ENCODE results near the gene KRTAP16-1. TPM values are rescaled to one million over a fixed set of nuclear protein-coding genes. Genes with fewer than 3 reads are reported as not detected.
"Not testable (repeated sequence)": the region's sequence is repeated elsewhere in the genome, so short reads cannot be mapped to it uniquely, and the experiment has no call there.

Gene KRTAP16-1
- total RNA-seq = not detected

DNA sequence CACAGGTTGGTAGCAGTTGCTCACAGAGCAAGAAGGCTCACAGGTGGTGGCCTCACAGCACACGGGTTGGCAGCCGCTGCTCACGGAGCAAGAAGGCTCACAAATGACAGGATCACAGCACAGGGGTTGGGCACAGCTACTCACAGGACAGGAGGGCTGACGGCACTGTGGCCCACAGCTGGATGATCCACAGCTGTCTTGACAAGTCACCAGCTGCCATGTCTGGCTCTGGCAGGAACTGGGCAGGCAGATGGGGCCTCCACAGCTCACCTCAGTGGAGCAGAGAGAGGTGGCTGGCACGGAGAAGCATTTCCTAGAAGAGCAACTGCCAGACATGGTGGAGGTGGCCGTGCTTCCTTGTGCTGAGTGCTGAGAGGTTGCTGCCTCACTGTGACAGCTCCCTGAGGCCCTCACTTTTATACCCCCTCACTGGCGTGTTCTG, at the start of gene KRTAP16-1:
Gene KRTAP16-1, minus strand, starts transcription at position 392 of the 442 bp plus-strand sequence. Its CDS starts 56 bp downstream, at position 336.
- H3K27me3 ChIP-seq = no peaks in the 10 kb centered on the region
- no peak for DNase-seq
- intact Hi-C loops (cut with DNase I) = no loop called here
- no peaks in the 10 kb centered on the region for H3K9me3 ChIP-seq
- no peak within 1 kb of the TSS for H3K27ac ChIP-seq
- no peaks in the 10 kb centered on the region for H3K36me3 ChIP-seq
- H3K9ac ChIP-seq (ENCODE audit: low read depth in 2 of 2, low read length in 2 of 2) = no peak within 1 kb of the TSS
- no peak for TF ChIP-seq CTCF (IDR thresholded peaks at IDR 0.05)
- H3K4me3 ChIP-seq = no peak within 1 kb of the TSS
- no peaks in the 10 kb centered on the region for H3K4me1 ChIP-seq

DNA sequence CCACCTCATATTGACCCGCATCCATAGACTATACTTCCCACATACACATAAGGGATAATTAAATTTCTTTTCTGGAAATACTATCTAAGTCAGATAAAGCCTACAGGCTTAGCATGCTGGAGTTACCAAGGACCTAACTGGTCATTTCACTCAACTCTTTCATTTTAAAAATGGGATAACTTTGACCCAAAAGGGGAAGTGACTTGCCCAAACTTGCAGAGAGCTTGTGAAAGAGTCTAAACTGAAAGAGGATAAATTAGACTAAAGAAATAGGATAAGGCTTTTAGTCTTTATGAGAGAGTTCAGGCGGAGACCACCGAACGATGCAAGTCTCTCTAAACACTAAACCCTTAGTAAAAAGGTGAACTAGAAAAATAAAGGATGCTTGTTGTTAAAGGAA, 45.4 kb upstream of the KRTAP16-1 start:
- H3K4me1 ChIP-seq = no peaks in the 10 kb centered on the region
- H3K4me3 ChIP-seq = no peak overlapping the region
- intact Hi-C loops (cut with DNase I) = no loop called here
- no peak overlapping the region for H3K9ac ChIP-seq (ENCODE audit: low read depth in 2 of 2, low read length in 2 of 2)
- no peak overlapping the region for H3K27ac ChIP-seq
- no peaks in the 10 kb centered on the region for H3K27me3 ChIP-seq
- TF ChIP-seq CTCF (IDR thresholded peaks at IDR 0.05) = no peak
- no peaks in the 10 kb centered on the region for H3K36me3 ChIP-seq
- H3K9me3 ChIP-seq = no peaks in the 10 kb centered on the region
- no peak for DNase-seq

GRCh38 chr17:41352597-41353366, 43.7 kb upstream of the KRTAP16-1 start:
- no peak for TF ChIP-seq CTCF (IDR thresholded peaks at IDR 0.05)
- no peaks in the 10 kb centered on the region for H3K27me3 ChIP-seq
- DNase-seq = no peak
- no peak overlapping the region for H3K9ac ChIP-seq (ENCODE audit: low read depth in 2 of 2, low read length in 2 of 2)
- H3K4me3 ChIP-seq = no peak overlapping the region
- H3K27ac ChIP-seq = no peak overlapping the region
- H3K36me3 ChIP-seq = no peaks in the 10 kb centered on the region
- no peaks in the 10 kb centered on the region for H3K9me3 ChIP-seq
- no peaks in the 10 kb centered on the region for H3K4me1 ChIP-seq
- intact Hi-C loops (cut with DNase I) = no loop called here

GRCh38 chr17:41351177-41351576, 42.1 kb upstream of the KRTAP16-1 start:
- Histone ChIP-seq H3K4me1 (no peaks in the 10 kb centered on the region), H3K9me3 (no peaks in the 10 kb centered on the region), H3K9ac (ENCODE audit: low read depth in 2 of 2, low read length in 2 of 2) (no peak overlapping the region), H3K27ac (no peak overlapping the region), H3K4me3 (no peak overlapping the region), H3K36me3 (no peaks in the 10 kb centered on the region), H3K27me3 (no peaks in the 10 kb centered on the region)
- no peak for TF ChIP-seq CTCF (IDR thresholded peaks at IDR 0.05)
- intact Hi-C loops (cut with DNase I) = no loop called here
- no peak for DNase-seq

- H3K4me1 ChIP-seq; intact Hi-C loops (cut with DNase I); H3K36me3 ChIP-seq; H3K9me3 ChIP-seq; DNase-seq; H3K27me3 ChIP-seq; H3K4me3 ChIP-seq; H3K27ac ChIP-seq; H3K9ac ChIP-seq (ENCODE audit: low read depth in 2 of 2, low read length in 2 of 2): not testable (repeated sequence)
Measured at GRCh38 chr17:41350381-41350878, 41.3 kb upstream of the KRTAP16-1 start, which contains the start of gene KRT33A. TSS of gene KRT33A (minus strand) at chr17:41350828. CDS start at chr17:41350767, 61 bp downstream.

Measured in colonic mucosa (tissue), 4 donors.